Activated CD4-positive, alpha-beta T cell treated with anti-CD3 and anti-CD28 coated beads, Interleukin-2, amount 50 U/mL, for 1 hour (primary cell): Measurements from ENCODE around the gene MYH11.
"Not testable (repeated sequence)": the region's sequence is repeated elsewhere in the genome, so short reads cannot be mapped to it uniquely, and the experiment has no call there.

ENCODE experiments used
- DNase-seq: peaks from one replicate; pipeline ENCODE4 v3.0.0-alpha.2; 2020

MYH11 gene

GRCh38 chr16:15803618-15804017, 53.2 kb downstream of the MYH11 start:
- DNase-seq: no peak

GRCh38 chr16:15799851-15800495, 56.9 kb downstream of the MYH11 start:
- no peak for DNase-seq

GRCh38 chr16:15798671-15799070, 58.2 kb downstream of the MYH11 start:
- DNase-seq: no peak

- no peak for DNase-seq
Observed at GRCh38 chr16:15796885-15797284, 59.9 kb downstream of the MYH11 start.

- DNase-seq: no peak
Observed at GRCh38 chr16:15795615-15796014, 61.2 kb downstream of the MYH11 start.

GRCh38 chr16:15792563-15792971, 64.3 kb downstream of the MYH11 start:
- no peak for DNase-seq

GRCh38 chr16:15790458-15790857, 66.4 kb downstream of the MYH11 start:
- no peak for DNase-seq

- DNase-seq: not testable (repeated sequence)
Observed at GRCh38 chr16:15789816-15790215, 67.0 kb downstream of the MYH11 start.

- no peak for DNase-seq
Observed at GRCh38 chr16:15788846-15789239, 68.0 kb downstream of the MYH11 start.

GRCh38 chr16:15786501-15786900, 70.3 kb downstream of the MYH11 start:
- DNase-seq: no peak

- no peak for DNase-seq
Observed at GRCh38 chr16:15785386-15786059, 71.3 kb downstream of the MYH11 start.

GRCh38 chr16:15783985-15784384, 72.8 kb downstream of the MYH11 start:
- no peak for DNase-seq

- DNase-seq: no peak
Observed at GRCh38 chr16:15782573-15783365, 74.1 kb downstream of the MYH11 start.

- no peak for DNase-seq
Observed at GRCh38 chr16:15781650-15782049, 75.2 kb downstream of the MYH11 start.

- DNase-seq: no peak
Observed at GRCh38 chr16:15780805-15781204, 76.0 kb downstream of the MYH11 start.

- no peak for DNase-seq
Observed at GRCh38 chr16:15779664-15780351, 77.0 kb downstream of the MYH11 start.

- DNase-seq: no peak
Observed at GRCh38 chr16:15778999-15779614, 77.7 kb downstream of the MYH11 start.

- no peak for DNase-seq
Observed at GRCh38 chr16:15778204-15778743, 78.6 kb downstream of the MYH11 start.

GRCh38 chr16:15777533-15778203, 79.2 kb downstream of the MYH11 start:
- no peak for DNase-seq

- DNase-seq: no peak
Observed at GRCh38 chr16:15776572-15776971, 80.3 kb downstream of the MYH11 start.

GRCh38 chr16:15775663-15776304, 81.0 kb downstream of the MYH11 start:
- no peak for DNase-seq
